Activated T-cell treated with anti-CD3 and anti-CD28 coated beads for 4 hours (primary cell): Measurements from ENCODE around the gene KRT37.

Experiments
- DNase-seq: peaks from one replicate; pipeline ENCODE4 v3.0.0-alpha.2; 2020

KRT37 gene

GRCh38 chr17:41424111-41424635, at the start of gene KRT37:
KRT37 (minus strand) TSS chr17:41424585; CDS start chr17:41424523, 62 bp downstream.
- DNase-seq: no peak

DNA sequence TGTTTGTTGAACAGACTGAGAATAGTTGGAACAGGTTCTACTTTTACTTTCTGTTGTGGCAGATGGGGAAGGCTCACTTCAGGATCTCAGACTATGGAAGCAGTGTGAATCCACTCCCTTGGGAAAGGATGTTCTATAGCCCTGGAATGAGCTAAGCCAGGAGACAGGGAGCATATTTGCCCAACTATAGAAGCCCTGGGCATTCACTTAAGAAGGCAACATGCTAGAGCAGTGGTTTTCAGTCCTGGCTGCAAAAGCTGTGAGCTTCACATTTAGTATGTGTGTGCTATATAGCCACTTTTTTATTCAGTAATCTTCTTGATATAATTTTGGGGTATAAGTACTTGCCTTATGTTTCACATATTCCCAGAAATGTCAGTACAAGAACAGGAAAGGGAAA, 44.0 kb upstream of the KRT37 start:
- DNase-seq: no peak

DNA sequence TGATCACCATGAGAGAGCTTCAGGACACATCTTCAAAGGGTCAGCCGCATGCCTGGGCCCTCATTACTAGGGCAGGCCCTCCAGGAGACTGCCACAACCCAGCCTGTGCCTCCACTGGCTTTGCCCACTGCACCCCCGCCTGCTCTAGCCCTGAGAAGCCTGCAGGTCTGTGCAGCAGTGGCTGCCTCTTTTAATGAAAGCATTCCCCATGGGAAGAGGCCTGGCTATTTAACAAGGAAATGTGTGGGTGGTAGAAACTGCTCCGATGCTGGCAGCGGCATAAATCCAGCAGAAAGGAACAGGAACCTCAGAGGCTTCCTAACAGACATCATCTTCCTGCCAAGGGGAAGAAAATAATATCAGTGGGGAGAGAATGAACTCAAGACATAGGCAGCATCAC, 43.2 kb upstream of the KRT37 start:
- DNase-seq: no peak

DNA sequence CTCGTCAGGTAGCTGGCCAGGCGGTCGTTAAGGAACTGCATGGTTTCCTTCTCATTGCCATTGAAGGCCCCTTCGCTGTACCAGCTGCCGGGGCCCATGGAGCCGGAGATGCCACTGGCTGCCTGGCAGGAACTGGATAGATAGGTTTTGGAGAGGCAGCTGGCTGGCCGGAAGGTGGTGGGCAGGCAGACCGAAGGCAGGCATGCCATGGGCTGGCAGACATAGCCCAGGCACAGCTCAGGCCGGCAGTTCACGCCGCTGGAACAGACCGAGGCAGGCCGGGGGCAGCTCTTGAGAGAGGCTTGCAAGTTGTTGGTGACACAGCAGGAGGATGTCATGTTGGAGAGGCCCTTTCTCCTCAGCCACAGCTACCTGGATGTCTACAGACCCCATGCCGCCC, 42.6 kb upstream of the KRT37 start, which contains the start of gene KRT32:
Gene KRT32, minus strand, starts transcription at position 399 of the 400 bp plus-strand sequence. Its CDS starts 61 bp downstream, at position 338.
- DNase-seq: no peak

GRCh38 chr17:41464682-41465081, 40.3 kb upstream of the KRT37 start:
- no peak for DNase-seq

GRCh38 chr17:41464173-41464572, 39.8 kb upstream of the KRT37 start:
- no peak for DNase-seq

GRCh38 chr17:41463746-41464145, 39.4 kb upstream of the KRT37 start:
- DNase-seq: no peak

GRCh38 chr17:41462705-41463104, 38.3 kb upstream of the KRT37 start:
- DNase-seq: no peak

DNA sequence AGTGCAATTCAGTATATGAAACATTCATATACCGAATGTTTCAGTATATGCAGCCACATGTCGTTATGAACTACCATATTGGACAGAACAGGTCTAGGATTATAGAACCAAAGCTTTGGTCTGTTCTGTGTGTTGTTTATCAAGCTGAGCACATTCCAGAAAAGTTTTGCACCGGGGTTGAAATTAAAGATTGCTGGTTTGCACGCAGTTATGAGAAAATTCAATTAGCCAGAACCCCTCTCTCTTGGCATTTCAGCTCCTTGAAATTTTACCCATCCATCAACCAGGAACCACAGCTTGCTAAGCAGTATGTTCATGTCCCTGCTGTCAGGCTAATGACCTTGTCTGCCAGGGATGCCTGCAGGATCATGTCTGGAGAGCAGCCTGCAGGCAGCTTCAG, 33.3 kb upstream of the KRT37 start:
- no peak for DNase-seq

DNA sequence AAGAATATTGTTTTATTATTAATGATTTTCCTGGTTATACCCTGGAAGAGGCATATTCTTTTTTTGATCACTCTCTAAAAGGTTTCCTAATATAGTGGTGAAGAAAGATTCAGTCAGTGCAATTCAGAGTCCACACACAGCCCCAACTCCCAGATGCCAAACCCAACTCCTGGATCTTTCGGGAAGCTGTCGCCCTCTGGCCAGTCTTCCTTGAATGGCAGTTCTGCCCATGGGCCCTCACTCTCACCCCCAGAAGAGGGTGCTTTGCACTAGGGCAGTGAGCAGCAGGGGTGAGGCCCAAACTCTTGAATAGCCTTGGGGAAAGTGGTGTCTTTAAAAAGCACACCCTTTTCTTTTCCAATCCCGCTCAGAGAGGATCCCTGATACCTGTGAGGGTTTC, 31.8 kb upstream of the KRT37 start:
- DNase-seq: no peak

GRCh38 chr17:41455236-41455635, 30.9 kb upstream of the KRT37 start:
- DNase-seq: no peak

DNA sequence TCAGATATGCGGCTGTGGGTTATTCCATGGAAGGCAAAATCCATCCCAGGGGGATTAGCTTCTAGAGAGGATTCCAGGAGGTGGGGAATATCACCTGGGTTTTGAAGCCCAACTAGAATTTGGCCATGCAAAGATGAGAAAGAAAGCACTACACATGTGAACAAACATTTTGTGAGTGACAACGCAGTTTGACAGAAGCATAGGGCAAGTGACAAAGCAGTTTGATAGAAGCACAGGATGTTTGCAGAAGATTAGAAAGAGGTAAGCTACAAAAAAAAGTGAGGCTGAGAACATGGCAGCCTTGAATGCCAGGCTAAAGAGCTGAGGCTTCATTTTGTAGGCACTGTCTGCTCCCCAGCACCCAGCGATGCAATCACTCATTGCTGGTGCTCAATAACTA, 28.7 kb upstream of the KRT37 start:
- no peak for DNase-seq

- DNase-seq: no peak
Measured at GRCh38 chr17:41452281-41452680, 27.9 kb upstream of the KRT37 start.

DNA sequence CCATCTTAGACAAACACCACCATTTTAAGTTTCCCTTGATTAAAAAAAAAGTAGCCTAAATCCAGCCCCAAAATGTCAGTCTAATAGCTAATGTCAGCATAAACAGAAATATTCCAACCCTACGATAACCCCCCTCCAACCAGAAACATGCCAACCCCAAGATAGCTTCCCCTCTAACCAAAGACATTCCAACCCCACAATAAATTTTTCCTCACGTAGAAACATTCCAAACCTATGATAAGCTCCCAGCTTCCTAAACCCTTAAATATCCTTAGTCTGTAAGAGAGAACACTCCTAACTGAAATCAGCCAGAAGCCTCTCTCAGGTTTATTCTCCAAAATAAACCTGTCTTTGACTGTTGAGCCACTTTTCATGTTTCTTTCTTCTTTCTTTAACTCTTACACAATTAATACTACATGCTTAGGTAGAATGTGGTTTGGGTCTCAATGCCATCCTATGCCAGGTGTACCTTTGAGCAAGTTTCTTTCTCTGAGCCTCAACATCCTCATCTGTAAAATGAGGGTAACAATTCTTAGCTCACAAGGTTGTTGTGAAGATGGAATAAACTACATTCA, 26.9 kb upstream of the KRT37 start:
- no peak for DNase-seq

GRCh38 chr17:41449008-41449407, 24.6 kb upstream of the KRT37 start:
- no peak for DNase-seq

DNA sequence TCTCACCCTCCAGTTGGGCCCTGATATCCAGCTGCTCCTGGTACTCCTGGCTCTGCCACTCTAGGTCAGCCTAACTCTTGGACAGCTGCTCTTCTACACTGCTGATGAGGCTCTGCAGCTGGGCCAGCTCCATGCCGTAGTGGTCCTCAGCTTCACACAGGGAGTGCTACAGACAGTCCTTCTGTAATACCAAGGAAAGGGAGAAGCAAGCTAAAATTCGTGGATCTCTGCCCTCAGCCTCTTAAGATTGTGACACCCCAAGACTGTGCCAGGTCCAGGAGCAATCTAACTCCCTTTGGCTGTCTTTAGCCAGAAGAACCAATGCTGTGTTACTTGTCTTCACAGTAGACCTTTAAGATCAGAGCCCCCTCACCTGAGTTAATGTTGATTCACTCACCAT, 24.1 kb upstream of the KRT37 start:
- DNase-seq: no peak

DNA sequence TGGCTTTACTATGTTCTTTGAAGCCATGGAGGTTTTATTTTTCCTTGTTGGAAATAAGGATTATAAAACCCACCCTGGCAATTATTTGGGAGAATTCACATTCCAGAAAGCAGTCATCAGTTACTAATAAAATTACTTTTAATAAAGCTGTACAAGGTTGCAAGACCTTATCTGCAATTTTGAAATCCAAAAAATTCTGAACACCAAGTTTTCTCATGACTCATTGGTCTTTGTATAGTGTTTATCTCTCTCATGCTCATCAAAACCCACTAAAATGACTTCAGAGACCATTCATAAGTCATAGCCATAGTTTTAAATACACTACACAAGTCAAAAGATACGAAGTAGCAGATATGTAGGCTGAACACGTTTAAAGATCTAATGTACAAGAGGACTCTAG, 22.4 kb upstream of the KRT37 start:
- no peak for DNase-seq

- no peak for DNase-seq
Measured at GRCh38 chr17:41444640-41445039, 20.3 kb upstream of the KRT37 start.

GRCh38 chr17:41444186-41444585, 19.8 kb upstream of the KRT37 start:
- no peak for DNase-seq

DNA sequence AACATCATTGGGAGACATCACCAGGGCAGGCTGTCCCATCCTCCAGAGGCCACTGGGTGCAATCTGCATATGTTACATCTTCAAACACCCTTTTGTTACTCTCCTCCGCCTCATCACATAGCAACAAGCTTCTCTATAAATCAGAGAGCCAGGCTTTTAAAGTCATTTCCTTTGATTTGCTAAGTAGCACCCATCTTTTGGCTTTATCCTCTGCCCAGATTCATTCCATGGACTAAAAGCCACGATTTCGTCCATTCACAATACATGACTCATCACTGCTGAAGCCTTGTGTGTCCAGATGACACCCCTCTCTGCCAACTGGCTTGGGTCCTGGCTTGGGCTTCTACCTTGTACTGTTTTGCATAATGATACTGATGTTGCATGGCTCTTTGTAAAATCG, 18.4 kb upstream of the KRT37 start:
- no peak for DNase-seq

DNA sequence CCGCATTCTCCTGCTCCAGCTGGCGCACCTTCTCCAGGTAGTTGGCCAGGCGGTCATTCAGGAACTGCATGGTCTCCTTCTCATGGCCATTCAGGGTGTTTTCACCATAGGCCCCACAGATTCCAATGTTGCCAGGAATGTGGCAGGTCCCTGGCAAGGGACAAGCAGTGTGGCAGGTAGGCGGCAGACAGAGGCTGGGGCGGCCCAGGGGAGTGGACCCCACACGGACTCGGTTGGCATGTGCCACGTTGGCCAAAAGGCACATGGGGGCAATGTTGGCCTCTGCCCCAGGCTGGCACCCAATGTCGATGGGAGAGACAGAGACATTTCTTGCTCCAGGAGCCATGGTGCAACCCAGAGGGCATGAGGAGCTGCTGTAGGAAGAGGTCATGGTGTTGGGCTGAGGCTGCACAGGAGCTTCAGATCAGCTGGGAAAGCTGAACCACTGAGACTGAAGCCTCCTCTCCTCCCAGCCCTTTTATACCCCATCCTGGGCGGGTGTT, 16.2 kb upstream of the KRT37 start, which contains the start of gene KRT38:
Gene KRT38, minus strand, starts transcription at position 453 of the 503 bp plus-strand sequence. Its CDS starts 62 bp downstream, at position 391.
- DNase-seq: no peak

- no peak for DNase-seq
Measured at GRCh38 chr17:41439375-41439774, 15.0 kb upstream of the KRT37 start.

DNA sequence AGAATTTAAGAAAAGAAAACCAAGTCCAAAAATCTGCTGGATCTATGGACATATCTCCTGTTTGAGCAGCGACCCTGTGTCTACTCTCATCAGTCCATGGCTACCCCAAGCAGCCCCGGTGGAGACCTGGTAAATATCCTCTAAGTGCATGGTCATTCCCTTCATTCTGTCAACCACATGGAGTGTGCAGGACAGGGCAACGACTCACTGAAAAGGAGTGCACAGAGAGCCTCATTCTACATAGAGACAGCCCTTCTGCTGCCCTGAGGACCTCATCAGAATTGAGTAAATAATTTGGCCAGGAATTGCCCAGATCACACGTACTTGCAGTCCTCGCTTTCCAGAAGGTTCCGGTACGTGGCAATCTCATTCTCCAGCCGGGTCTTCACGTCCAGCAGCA, 13.4 kb upstream of the KRT37 start:
- DNase-seq: no peak

GRCh38 chr17:41437254-41437653, 12.9 kb upstream of the KRT37 start:
- no peak for DNase-seq

GRCh38 chr17:41434415-41434814, 10.0 kb upstream of the KRT37 start:
- DNase-seq: no peak
